IPS-20b (cell line): ENCODE results near the gene AK4.

Source experiments
- H3K27ac ChIP-seq: one replicate; pipeline ENCODE4 v1.5.1; 2013; ENCODE audit warnings: low read length
- H3K27me3 ChIP-seq: 2 replicates; pipeline ENCODE4 v1.6.1; 2013; ENCODE audit warnings: mild to moderate bottlenecking, low read length, inconsistent platforms; ENCODE audit not compliant: insufficient read depth
- H3K36me3 ChIP-seq: 2 replicates; pipeline ENCODE4 v1.6.1; 2013; ENCODE audit warnings: low read depth, mild to moderate bottlenecking, inconsistent platforms, low read length, moderate library complexity; ENCODE audit not compliant: insufficient read depth
- H3K4me1 ChIP-seq: 2 replicates; pipeline ENCODE4 v1.6.1; 2013; ENCODE audit warnings: mild to moderate bottlenecking, control low read depth, inconsistent platforms, low read length, moderate library complexity; ENCODE audit not compliant: insufficient read depth
- H3K4me3 ChIP-seq: 2 replicates; pipeline ENCODE4 v1.5.1; 2013; ENCODE audit warnings: mild to moderate bottlenecking, low read length, inconsistent platforms
- H3K9ac ChIP-seq: 2 replicates; pipeline ENCODE4 v1.6.1; 2013; ENCODE audit warnings: low read depth, mild to moderate bottlenecking, inconsistent platforms, low read length, moderate library complexity
- H3K9me3 ChIP-seq: 2 replicates; pipeline ENCODE4 v1.6.1; 2013; ENCODE audit warnings: mild to moderate bottlenecking, low read depth, low read length, inconsistent platforms; ENCODE audit not compliant: insufficient read depth

The AK4 gene

DNA sequence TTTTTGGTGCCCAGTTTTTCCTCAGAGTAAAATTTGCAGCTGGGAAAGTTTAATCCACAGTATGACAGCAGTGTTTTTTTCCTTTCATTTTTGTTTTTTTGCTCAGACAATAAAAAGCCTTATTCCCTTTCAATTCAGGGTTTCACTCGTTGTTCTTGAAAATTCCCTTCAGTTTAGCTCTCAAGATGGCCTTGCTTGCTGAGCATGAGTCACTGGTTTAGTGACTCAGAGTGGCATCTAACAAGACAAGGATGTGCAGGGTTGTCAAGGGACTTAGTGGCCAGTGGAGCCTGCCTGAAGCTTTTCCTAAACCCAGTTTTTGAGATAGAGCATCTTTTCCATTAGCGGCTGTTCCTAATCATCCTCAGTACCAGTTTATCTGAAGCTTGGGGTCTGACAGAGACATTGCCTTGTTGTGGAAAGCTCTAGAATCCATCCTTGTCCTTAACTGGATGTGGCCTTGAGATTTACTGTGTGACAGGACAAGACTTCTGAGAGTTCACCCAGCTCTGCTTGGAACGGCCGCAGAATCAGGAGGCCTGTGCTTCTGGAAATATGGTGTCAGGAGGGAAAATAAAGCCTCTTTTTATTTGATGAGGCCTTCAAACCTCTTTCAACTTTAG, 113.0 kb downstream of the AK4 start:
- H3K9ac ChIP-seq, result no peak overlapping the region
- peaks cover 17% of the 10 kb centered on the region; the same call in 1 of the 2 replicates for H3K27me3 ChIP-seq
- no peak overlapping the region for H3K27ac ChIP-seq
- peaks cover 14% of the 10 kb centered on the region for H3K4me1 ChIP-seq
- no peaks in the 10 kb centered on the region for H3K36me3 ChIP-seq
- no peaks in the 10 kb centered on the region for H3K9me3 ChIP-seq
- H3K4me3 ChIP-seq, result no peak overlapping the region

DNA sequence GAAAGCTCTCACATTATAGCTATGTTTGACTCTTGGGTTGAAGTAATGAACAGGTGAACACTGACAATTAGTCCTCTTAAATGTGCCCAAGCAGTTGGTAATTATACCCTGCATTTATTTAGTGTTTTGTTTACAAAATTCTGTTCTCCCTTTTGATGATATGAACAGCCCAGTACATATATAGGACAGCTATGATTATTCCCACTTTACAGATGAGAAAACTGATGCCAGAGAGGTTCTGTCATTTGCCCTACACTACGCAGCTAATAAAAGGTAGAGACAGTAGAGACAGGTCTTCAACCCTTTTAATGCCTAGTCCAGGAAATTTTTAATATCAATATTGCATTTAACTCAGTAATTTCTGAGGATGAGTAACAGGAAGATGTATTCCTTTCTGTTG, 115.3 kb downstream of the AK4 start:
- H3K4me1 ChIP-seq, result peaks cover 25% of the 10 kb centered on the region
- peaks cover 17% of the 10 kb centered on the region for H3K27me3 ChIP-seq
- H3K27ac ChIP-seq, result no peak overlapping the region
- H3K4me3 ChIP-seq, result no peak overlapping the region
- no peaks in the 10 kb centered on the region for H3K36me3 ChIP-seq
- no peak overlapping the region for H3K9ac ChIP-seq
- no peaks in the 10 kb centered on the region for H3K9me3 ChIP-seq

DNA sequence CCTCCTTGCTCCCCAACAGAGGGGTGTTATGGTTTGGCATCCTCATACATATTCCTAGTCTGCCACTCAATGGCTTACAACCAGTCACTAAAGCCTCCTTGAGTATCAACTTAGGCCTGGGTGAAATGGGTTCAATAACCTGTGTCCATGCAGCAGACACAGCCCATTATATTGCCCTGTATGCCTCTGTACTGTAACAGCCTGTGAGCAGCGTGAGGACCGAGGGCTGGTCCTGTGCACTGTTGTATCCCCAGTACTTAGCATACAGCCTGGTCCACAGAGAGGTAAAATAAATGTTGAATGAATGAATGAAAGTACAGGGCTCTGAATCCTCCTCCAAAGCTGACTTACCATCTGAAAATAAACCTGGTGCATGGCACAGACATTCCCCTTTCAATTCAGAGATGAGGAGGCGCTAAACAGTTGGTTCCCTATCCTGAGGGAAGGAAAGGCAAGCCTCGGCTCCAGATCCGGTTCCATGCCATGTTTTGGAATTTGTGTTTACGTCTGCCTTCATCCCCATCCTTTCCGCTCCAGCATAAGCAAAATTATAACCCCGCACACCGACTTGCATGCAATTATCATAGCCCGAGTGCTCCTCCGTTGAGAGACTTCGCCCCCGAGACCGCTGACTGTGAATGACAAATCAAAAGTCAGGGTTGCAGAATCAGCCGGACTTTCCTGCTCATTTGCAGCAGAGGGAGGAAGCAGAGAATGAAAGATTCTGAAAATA, 116.4 kb downstream of the AK4 start:
- no peak overlapping the region for H3K9ac ChIP-seq
- peak overlapping the region; percentile 81 for H3K4me3 ChIP-seq
- peaks cover 17% of the 10 kb centered on the region for H3K27me3 ChIP-seq
- no peaks in the 10 kb centered on the region for H3K36me3 ChIP-seq
- H3K27ac ChIP-seq, result no peak overlapping the region
- H3K9me3 ChIP-seq, result no peaks in the 10 kb centered on the region
- peaks cover 23% of the 10 kb centered on the region for H3K4me1 ChIP-seq

DNA sequence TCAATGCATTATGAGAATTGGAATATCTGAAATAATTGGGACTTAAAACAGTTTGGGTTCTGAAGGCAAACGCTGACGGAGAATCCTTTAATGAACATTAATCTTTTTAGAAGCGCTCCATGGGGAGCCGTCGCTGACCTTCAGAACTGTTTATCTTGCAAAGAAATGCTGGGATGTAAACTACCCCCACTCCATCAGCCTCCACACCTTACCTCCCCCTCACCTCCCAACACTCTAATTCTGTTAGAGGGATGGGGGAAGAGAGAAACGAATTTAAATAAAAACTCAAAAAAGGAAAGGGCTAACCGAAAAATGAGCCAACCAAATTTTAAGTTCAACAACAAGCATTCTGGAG, 117.3 kb downstream of the AK4 start:
- Histone ChIP-seq H3K27me3 (peaks cover 17% of the 10 kb centered on the region), H3K4me3 (peak overlapping the region; percentile 81), H3K4me1 (peaks cover 17% of the 10 kb centered on the region), H3K27ac (no peak overlapping the region), H3K9ac (peak overlapping the region; percentile 67; the same call in 1 of the 2 replicates), H3K9me3 (no peaks in the 10 kb centered on the region), H3K36me3 (no peaks in the 10 kb centered on the region)

DNA sequence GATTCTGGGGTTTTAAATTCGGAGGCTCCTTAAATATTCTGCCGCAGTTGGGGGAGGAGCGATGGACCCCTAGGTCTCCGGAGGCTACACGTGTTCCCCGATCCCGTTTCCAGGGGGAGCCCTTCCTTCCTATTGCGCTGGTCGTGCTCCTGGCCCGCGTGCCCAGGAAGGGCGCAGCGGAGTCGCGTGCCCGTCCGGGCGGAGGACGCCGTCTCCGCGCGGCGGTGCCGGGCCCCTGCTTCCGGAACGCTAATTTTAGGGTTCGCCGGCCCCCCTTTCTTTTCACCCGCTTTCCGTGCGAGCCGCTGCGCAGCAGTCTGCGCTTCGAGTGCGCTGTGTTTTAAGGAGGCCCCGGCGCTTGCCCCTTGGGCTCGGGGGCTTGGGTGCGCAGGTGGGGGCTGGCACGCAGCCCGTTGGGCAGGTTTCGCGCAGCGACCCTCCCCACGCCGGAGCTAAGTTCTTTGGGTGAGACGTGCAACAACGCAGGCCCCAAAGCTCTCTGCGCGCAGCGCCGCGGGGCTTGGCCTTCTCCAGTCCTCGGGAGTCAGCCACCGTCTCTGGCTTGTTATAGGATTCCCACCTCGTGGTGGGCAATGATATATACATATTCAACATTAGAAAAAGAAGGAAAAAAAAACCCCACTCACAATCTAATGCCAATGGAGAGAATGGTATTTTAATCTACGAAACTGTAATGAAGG, 117.8 kb downstream of the AK4 start:
- Histone ChIP-seq H3K27me3 (peaks cover 17% of the 10 kb centered on the region), H3K4me3 (peak overlapping the region; percentile 81), H3K36me3 (no peaks in the 10 kb centered on the region), H3K27ac (no peak overlapping the region), H3K9ac (peak overlapping the region; percentile 67; the same call in 1 of the 2 replicates), H3K9me3 (no peaks in the 10 kb centered on the region), H3K4me1 (peaks cover 17% of the 10 kb centered on the region; the same call in 1 of the 2 replicates)

DNA sequence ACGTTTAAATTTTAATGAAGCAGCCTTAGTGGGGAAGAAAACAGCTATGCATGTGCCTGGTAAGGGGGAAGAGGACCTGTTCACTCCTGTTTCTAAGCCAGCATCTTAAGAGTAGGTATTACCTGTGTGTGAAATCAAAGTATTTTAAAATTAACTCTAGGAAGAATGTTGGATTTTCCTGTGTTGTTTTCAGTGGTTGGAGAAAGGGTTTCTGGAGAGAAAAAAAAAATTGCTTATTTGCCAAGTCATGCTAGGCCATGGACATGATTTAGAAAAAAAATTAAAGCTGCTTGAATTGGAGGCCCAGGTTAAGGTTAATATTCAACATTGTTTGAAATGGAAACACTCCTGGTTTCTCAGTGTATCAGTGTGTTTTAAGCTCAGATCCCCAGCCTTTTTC, 118.5 kb downstream of the AK4 start:
- peaks cover 17% of the 10 kb centered on the region for H3K27me3 ChIP-seq
- H3K27ac ChIP-seq, result no peak overlapping the region
- peaks cover 17% of the 10 kb centered on the region; the same call in 1 of the 2 replicates for H3K4me1 ChIP-seq
- H3K36me3 ChIP-seq, result no peaks in the 10 kb centered on the region
- H3K4me3 ChIP-seq, result peak overlapping the region; percentile 81
- H3K9ac ChIP-seq, result peak overlapping the region; percentile 67; the same call in 1 of the 2 replicates
- H3K9me3 ChIP-seq, result no peaks in the 10 kb centered on the region

DNA sequence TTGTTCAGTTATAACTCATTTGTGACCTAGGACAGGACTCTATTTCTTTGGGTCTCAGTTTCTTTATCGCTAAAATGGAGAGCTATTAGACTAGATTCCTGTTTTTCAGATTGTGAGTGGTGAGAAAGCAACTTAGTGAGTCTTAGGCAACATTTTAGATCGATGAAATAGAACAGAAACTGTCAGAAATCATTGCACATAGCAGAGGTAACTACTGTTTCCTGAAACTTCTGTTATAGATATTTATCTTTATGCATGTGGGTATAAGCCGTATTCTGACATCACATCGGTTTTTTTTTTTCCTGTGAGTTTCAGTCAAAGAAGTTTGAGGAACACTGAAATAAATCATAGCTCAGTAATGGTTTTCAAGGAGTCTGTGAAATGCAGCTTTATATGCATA, 119.3 kb downstream of the AK4 start:
- no peak overlapping the region for H3K27ac ChIP-seq
- no peak overlapping the region for H3K9ac ChIP-seq
- no peaks in the 10 kb centered on the region for H3K36me3 ChIP-seq
- no peaks in the 10 kb centered on the region for H3K9me3 ChIP-seq
- peaks cover 17% of the 10 kb centered on the region; the same call in 1 of the 2 replicates for H3K4me1 ChIP-seq
- no peak overlapping the region for H3K4me3 ChIP-seq
- peaks cover 17% of the 10 kb centered on the region for H3K27me3 ChIP-seq

DNA sequence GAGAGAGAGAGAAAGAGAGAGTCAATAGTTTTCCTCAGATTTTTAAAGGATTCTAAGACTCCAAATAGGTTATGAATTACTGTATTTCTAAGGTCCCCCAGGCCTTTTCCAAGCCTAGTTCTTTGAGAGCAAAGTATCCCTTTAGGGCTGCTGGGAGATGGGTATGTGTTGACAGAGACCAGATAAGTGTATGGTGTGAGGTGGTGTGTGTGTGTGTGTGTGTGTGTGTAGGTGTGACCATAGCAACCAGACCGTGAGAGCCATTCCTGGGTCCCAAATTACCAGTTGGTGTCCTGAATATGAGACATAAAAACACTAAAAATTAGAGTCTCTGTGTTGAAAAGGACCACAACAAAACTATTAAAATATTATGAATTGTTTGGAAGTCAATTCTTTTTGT, 119.7 kb downstream of the AK4 start:
- no peak overlapping the region for H3K27ac ChIP-seq
- no peak overlapping the region for H3K4me3 ChIP-seq
- peaks cover 17% of the 10 kb centered on the region for H3K27me3 ChIP-seq
- H3K9me3 ChIP-seq, result no peaks in the 10 kb centered on the region
- no peaks in the 10 kb centered on the region for H3K36me3 ChIP-seq
- peaks cover 17% of the 10 kb centered on the region; the same call in 1 of the 2 replicates for H3K4me1 ChIP-seq
- H3K9ac ChIP-seq, result no peak overlapping the region

DNA sequence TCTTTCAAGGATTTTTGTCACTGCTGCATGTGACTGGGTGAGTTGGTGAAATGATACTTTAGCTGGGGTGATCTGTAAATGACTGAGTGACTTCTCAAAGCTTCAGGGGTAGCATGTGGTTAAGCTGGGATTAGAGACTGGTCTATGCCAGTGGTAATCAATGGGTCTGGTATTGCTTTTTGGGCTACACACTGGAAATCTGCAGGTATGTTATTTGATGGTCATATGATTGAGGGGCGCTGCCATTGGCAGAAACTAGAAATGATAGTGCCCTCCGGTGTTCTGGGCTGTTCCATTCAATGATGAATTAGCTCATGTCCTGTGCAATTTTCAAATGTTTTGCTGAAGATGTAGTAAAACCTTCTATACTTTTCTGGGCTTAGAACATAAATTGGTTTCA, 121.6 kb downstream of the AK4 start:
- H3K27me3 ChIP-seq, result peaks cover 8% of the 10 kb centered on the region
- no peaks in the 10 kb centered on the region for H3K36me3 ChIP-seq
- no peak overlapping the region for H3K9ac ChIP-seq
- no peak overlapping the region for H3K4me3 ChIP-seq
- peaks cover 17% of the 10 kb centered on the region; the same call in 1 of the 2 replicates for H3K4me1 ChIP-seq
- no peaks in the 10 kb centered on the region for H3K9me3 ChIP-seq
- no peak overlapping the region for H3K27ac ChIP-seq

DNA sequence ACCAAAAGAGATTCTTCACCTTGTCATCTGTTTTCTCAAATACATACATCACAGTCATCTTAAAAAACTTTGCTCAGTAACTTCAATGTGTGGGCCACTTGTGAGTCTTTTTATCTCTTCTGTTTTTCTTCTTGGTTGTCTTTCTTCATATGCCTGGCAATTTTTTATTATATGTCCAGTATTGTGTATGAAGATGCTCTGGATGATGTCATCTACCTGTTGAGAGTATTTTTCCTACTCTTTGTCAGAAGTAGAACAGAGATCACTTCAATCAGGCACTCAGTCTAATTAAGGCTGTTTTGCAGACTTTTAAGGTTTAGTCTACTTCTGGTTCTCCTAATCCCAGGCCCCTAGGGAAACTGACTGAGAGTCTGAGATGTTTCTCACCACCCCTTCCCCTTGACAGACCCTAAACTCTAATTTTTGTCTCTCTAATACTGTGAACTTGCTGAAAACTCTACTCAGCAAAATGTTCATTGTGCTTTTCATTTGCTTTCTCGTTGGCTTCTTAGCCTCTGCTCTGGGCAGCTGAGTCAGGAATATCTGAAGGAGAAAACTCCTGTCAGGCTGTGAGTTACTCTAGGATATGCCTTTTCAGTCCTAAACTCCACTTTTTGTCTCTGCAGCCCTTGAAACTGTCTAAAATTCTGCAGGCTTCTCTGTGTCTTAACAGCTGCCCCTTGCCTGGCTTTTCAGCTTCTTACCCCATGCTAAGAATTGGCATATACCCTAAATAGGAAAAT, 128.4 kb downstream of the AK4 start:
- no peaks in the 10 kb centered on the region for H3K9me3 ChIP-seq
- no peaks in the 10 kb centered on the region for H3K36me3 ChIP-seq
- H3K27ac ChIP-seq, result no peak overlapping the region
- H3K4me1 ChIP-seq, result peaks cover 30% of the 10 kb centered on the region
- no peak overlapping the region for H3K4me3 ChIP-seq
- peaks cover 9% of the 10 kb centered on the region; the same call in 1 of the 2 replicates for H3K27me3 ChIP-seq
- H3K9ac ChIP-seq, result 0 out of 2 replicates have a peak overlapping the region, but pooled peaks have one; percentile 1

DNA sequence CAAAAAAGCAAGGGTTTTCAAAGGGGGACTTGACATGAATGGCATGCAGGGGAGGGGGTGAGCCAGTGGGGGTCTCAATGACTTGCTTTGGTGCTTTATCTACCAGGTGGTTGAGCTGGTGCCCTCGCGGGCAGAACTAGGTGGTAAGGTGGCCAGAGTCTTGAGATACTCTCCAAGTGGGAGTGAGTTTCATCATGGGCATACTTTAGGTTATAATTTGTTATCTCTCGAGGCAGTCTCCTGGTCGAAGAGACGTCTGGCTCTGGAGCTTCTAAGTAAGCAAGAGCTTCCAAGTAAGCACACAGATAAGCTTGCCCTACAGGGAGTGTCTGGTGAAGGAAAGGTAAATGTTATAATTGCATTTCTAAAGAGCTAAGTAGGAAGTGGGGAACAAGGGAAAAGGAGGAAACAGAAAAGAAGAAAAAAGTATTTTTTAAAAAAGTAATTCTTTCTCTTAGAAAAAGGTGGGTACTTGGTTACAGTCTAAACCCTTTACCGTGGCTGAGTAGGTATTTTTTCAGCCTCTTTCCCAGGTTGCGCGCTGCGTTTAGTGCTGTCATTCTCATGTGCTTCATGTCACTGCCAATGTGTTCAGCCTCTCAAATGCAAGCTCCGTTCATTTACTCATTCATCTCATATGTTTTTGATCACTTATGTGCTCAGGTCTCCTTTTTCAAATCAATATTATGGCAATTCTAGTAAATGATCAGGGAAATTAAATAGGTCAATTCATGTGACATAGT, 129.8 kb downstream of the AK4 start:
- Histone ChIP-seq H3K9ac (no peak overlapping the region), H3K36me3 (no peaks in the 10 kb centered on the region), H3K27me3 (peaks cover 9% of the 10 kb centered on the region; the same call in 1 of the 2 replicates), H3K27ac (no peak overlapping the region), H3K4me1 (peaks cover 35% of the 10 kb centered on the region), H3K4me3 (peak overlapping the region; percentile 50; the same call in 1 of the 2 replicates), H3K9me3 (no peaks in the 10 kb centered on the region)
